Fibroblast of lung (primary cell): ENCODE data around the gene VTI1A.

Experiments
- EZH2 ChIP-seq: IDR thresholded peaks from 2 replicates; pipeline ENCODE4 v1.5.1; 2012; ENCODE audit warnings: low read length, control low read depth, mild to moderate bottlenecking; ENCODE audit errors: missing control alignments
- TF ChIP-seq, protein P1 (sequence below), 2 donors: IDR thresholded peaks in 1 of 2; conservative IDR thresholded peaks in 1 of 2; 1 replicate in 1 of 2; 2 replicates in 1 of 2; pipeline ENCODE4 v1.5.1; 2011 to 2012; ENCODE audit warnings: low read length in 2 of 2, control low read depth in 1 of 2, inconsistent platforms in 1 of 2, low read depth in 1 of 2, mild to moderate bottlenecking in 1 of 2

DNA sequence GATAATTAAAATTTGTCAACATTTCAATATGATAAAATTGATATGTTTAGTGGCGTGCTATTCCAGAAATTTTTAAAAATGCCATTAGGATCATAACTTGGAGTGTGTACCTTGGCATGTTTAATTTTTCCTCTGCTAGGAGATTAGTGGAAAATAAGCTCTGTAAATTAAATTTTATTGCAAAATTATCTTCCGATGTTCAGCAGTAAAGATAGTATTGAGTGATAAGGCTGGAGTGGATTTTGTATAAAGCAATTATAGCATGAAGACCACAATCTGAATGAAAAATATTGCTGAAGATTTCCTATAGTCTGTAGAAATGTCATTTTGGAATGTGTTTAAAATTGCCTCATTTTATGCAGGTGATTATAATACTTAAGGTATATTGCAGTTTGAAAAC lies 110.2 kb downstream of the VTI1A start:
- TF ChIP-seq, protein P1, sequence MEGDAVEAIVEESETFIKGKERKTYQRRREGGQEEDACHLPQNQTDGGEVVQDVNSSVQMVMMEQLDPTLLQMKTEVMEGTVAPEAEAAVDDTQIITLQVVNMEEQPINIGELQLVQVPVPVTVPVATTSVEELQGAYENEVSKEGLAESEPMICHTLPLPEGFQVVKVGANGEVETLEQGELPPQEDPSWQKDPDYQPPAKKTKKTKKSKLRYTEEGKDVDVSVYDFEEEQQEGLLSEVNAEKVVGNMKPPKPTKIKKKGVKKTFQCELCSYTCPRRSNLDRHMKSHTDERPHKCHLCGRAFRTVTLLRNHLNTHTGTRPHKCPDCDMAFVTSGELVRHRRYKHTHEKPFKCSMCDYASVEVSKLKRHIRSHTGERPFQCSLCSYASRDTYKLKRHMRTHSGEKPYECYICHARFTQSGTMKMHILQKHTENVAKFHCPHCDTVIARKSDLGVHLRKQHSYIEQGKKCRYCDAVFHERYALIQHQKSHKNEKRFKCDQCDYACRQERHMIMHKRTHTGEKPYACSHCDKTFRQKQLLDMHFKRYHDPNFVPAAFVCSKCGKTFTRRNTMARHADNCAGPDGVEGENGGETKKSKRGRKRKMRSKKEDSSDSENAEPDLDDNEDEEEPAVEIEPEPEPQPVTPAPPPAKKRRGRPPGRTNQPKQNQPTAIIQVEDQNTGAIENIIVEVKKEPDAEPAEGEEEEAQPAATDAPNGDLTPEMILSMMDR (conservative IDR thresholded peaks at IDR 0.05 in 1 of 2, IDR thresholded peaks at IDR 0.05 in 1 of 2; ENCODE audit: low read depth in 1 of 2, low read length in 2 of 2): no peak
- no peak for TF ChIP-seq EZH2
